Measurements from ENCODE around the gene LAYN. TPM values are rescaled to one million over a fixed set of nuclear protein-coding genes. Genes with fewer than 3 reads are reported as not detected.

LAYN gene
- total RNA-seq, 1 experiment from 2014 or later = 3.7 TPM

- TF ChIP-seq MXD4 (CRISPR knock-in tag; IDR thresholded peaks at IDR 0.05; ENCODE audit: borderline replicate concordance) = no peak
Measured at GRCh38 chr11:111548525-111548924, 8.0 kb downstream of the LAYN start (continued).

GRCh38 chr11:111549196-111549868, 8.8 kb downstream of the LAYN start:
- TF ChIP-seq ZNF138 (CRISPR knock-in tag; conservative IDR thresholded peaks at IDR 0.05) = no peak
- TF ChIP-seq AR (CRISPR knock-in tag; IDR thresholded peaks at IDR 0.05) = no peak
- no peak for TF ChIP-seq JUN (CRISPR knock-in tag; IDR thresholded peaks at IDR 0.05)
- TF ChIP-seq ETV6 (CRISPR knock-in tag; IDR thresholded peaks at IDR 0.05) = no peak
- TF ChIP-seq NFYB (CRISPR knock-in tag; conservative IDR thresholded peaks at IDR 0.05; ENCODE audit: low read depth) = no peak
- TF ChIP-seq SP1 (CRISPR knock-in tag; conservative IDR thresholded peaks at IDR 0.05) = no peak
- TF ChIP-seq GRHL2 (CRISPR knock-in tag; IDR thresholded peaks at IDR 0.05; ENCODE audit: insufficient replicate concordance, severe bottlenecking) = no peak
- TF ChIP-seq ZNF671 (CRISPR knock-in tag; IDR thresholded peaks at IDR 0.05) = no peak
- TF ChIP-seq ZBTB43 (CRISPR knock-in tag; IDR thresholded peaks at IDR 0.05) = no peak
- POLR2A ChIA-PET = no interaction called here
- Mint-ChIP-seq H3K4me3 (no peak overlapping the region), H3K27me3 (ENCODE audit: low read depth) (peaks cover 7% of the 10 kb centered on the region), H3K36me3 (no peaks in the 10 kb centered on the region), H3K27ac (no peak overlapping the region), H3K4me1 (peaks cover 18% of the 10 kb centered on the region), H3K9me3 (no peaks in the 10 kb centered on the region)
- DNase-seq (ENCODE audit: low spot score) = no peak
- ATAC-seq = peak; percentile 41; the same call in 1 of the 2 replicates
- CTCF ChIA-PET = interaction anchor here (1.0 kb wide), 1 partner anchor 15 kb away, joined by 3 read pairs; no protein-coding TSS in a partner anchor

- peaks cover 7% of the 10 kb centered on the region; the same call in 1 of the 2 replicates for H3K27me3 Mint-ChIP-seq (ENCODE audit: low read depth)
- H3K9me3 Mint-ChIP-seq = no peaks in the 10 kb centered on the region
- H3K4me3 Mint-ChIP-seq = no peak overlapping the region
- POLR2A ChIA-PET = no interaction called here
- no peak for DNase-seq (ENCODE audit: low spot score)
- ATAC-seq = no peak
- CTCF ChIA-PET = interaction anchor here (0.7 to 1.0 kb wide), 2 partner anchors 15 to 267 kb away, joined by 3 read pairs; no protein-coding TSS in a partner anchor
- H3K27ac Mint-ChIP-seq = no peak overlapping the region
- no peaks in the 10 kb centered on the region for H3K36me3 Mint-ChIP-seq
- no peak for TF ChIP-seq NFYB (CRISPR knock-in tag; conservative IDR thresholded peaks at IDR 0.05; ENCODE audit: low read depth)
- TF ChIP-seq IRF2 (CRISPR knock-in tag; IDR thresholded peaks at IDR 0.05; ENCODE audit: borderline replicate concordance, low read depth) = no peak
- H3K4me1 Mint-ChIP-seq = peaks cover 18% of the 10 kb centered on the region
Measured at GRCh38 chr11:111549869-111550203, 9.3 kb downstream of the LAYN start.

- H3K9me3 Mint-ChIP-seq = peaks cover 3% of the 10 kb centered on the region
- CTCF ChIA-PET = interaction anchor here (0.7 to 1.0 kb wide), 2 partner anchors 14 to 268 kb away, joined by 3 read pairs; no protein-coding TSS in a partner anchor
Measured at GRCh38 chr11:111550258-111550657, 9.7 kb downstream of the LAYN start.

More at GRCh38 chr11:111550258-111550657, 9.7 kb downstream of the LAYN start:
- Mint-ChIP-seq H3K4me1 (peaks cover 18% of the 10 kb centered on the region), H3K36me3 (peaks cover 4% of the 10 kb centered on the region), H3K27me3 (ENCODE audit: low read depth) (peaks cover 5% of the 10 kb centered on the region; the same call in 1 of the 2 replicates), H3K27ac (no peak overlapping the region), H3K4me3 (no peak overlapping the region)
- no peak for DNase-seq (ENCODE audit: low spot score)
- TF ChIP-seq SP1 (CRISPR knock-in tag; conservative IDR thresholded peaks at IDR 0.05) (no peak), E2F1 (CRISPR knock-in tag; IDR thresholded peaks at IDR 0.05) (no peak), ZNF263 (CRISPR knock-in tag; IDR thresholded peaks at IDR 0.05; ENCODE audit: low read depth) (no peak), ATF3 (CRISPR knock-in tag; conservative IDR thresholded peaks at IDR 0.05) (no peak), HMGA2 (CRISPR knock-in tag; IDR thresholded peaks at IDR 0.05) (no peak), ATF1 (CRISPR knock-in tag; IDR thresholded peaks at IDR 0.05) (no peak), ZSCAN18 (CRISPR knock-in tag; IDR thresholded peaks at IDR 0.05) (no peak), NFATC4 (CRISPR knock-in tag; IDR thresholded peaks at IDR 0.05) (no peak), NR2C2 (CRISPR knock-in tag; IDR thresholded peaks at IDR 0.05) (no peak), ZMAT4 (CRISPR knock-in tag; IDR thresholded peaks at IDR 0.05) (no peak), ZNF423 (CRISPR knock-in tag; IDR thresholded peaks at IDR 0.05) (no peak), ESRRA (CRISPR knock-in tag; IDR thresholded peaks at IDR 0.05; ENCODE audit: borderline replicate concordance) (no peak), JUN (CRISPR knock-in tag; IDR thresholded peaks at IDR 0.05) (no peak)
- ATAC-seq = no peak
- POLR2A ChIA-PET = no interaction called here
